CD4-positive, alpha-beta T cell treated with Interleukin-21 for 1 hour (primary cell): Measurements from ENCODE around the gene TAS1R3.
A peak's percentile ranks its signal among the peaks of the same experiment; 100 is the strongest.

Experiments
- DNase-seq: peaks from one replicate; pipeline ENCODE4 v3.0.0-alpha.2; 2020

Gene TAS1R3

GRCh38 chr1:1340791-1341548 lies 9.9 kb downstream of the TAS1R3 start:
- DNase-seq = no peak

- no peak for DNase-seq
These were observed 10.5 kb downstream of the TAS1R3 start for GRCh38 chr1:1341549-1342021.

- DNase-seq = no peak
These were observed 11.0 kb downstream of the TAS1R3 start for GRCh38 chr1:1342061-1342562.

- no peak for DNase-seq
These were observed 11.6 kb downstream of the TAS1R3 start for GRCh38 chr1:1342584-1343115.

GRCh38 chr1:1343811-1344421 lies 12.8 kb downstream of the TAS1R3 start:
- DNase-seq = no peak

- DNase-seq = no peak
These were observed 13.7 kb downstream of the TAS1R3 start for GRCh38 chr1:1344655-1345361.

- DNase-seq = no peak
These were observed 14.3 kb downstream of the TAS1R3 start for GRCh38 chr1:1345384-1345783.

- DNase-seq = no peak
These were observed 14.9 kb downstream of the TAS1R3 start for GRCh38 chr1:1345860-1346500.

GRCh38 chr1:1346501-1346890 lies 15.4 kb downstream of the TAS1R3 start:
- no peak for DNase-seq

GRCh38 chr1:1347026-1347595 lies 16.0 kb downstream of the TAS1R3 start:
- no peak for DNase-seq

GRCh38 chr1:1347663-1348419 lies 16.8 kb downstream of the TAS1R3 start:
- DNase-seq = no peak

GRCh38 chr1:1348420-1349255 lies 17.6 kb downstream of the TAS1R3 start:
- DNase-seq = no peak

- DNase-seq = peak; percentile 72
These were observed 18.4 kb downstream of the TAS1R3 start, which contains the start of gene DVL1 for GRCh38 chr1:1349256-1350012. DVL1 (minus strand) TSS chr1:1349418; CDS start chr1:1349065, 353 bp downstream.

- DNase-seq = no peak
These were observed 20.7 kb downstream of the TAS1R3 start for GRCh38 chr1:1351511-1352427.

- DNase-seq = no peak
These were observed 21.8 kb downstream of the TAS1R3 start for GRCh38 chr1:1352786-1353388.

- no peak for DNase-seq
These were observed 22.5 kb downstream of the TAS1R3 start for GRCh38 chr1:1353389-1354151.
